Liver (tissue), 9 donors: ENCODE results near the gene SELENOI. TPM values are rescaled to one million over a fixed set of nuclear protein-coding genes. Genes with fewer than 3 reads are reported as not detected.

Experiments
- DNase-seq: peaks from one replicate; pipeline ENCODE4 v3.0.0-alpha.2; 2017; ENCODE audit warnings: low spot score
- H3K27ac ChIP-seq, 2 donors: one replicate each; pipeline ENCODE4 v1.7.0; 2013; ENCODE audit warnings: inconsistent platforms in 2 of 2, low read length in 2 of 2, control low read depth in 1 of 2, low read depth in 1 of 2, mild to moderate bottlenecking in 1 of 2
- H3K27me3 ChIP-seq, 4 donors: one replicate each; pipeline versions ENCODE4 v1.6.1 to v1.7.0; 2013; ENCODE audit warnings: low read length in 3 of 4, inconsistent platforms in 1 of 4, mild to moderate bottlenecking in 1 of 4, moderate library complexity in 1 of 4; ENCODE audit not compliant: control insufficient read depth in 4 of 4, insufficient read depth in 4 of 4
- H3K36me3 ChIP-seq, 4 donors: one replicate each; pipeline versions ENCODE4 v1.6.1 to v1.7.0; 2013; ENCODE audit warnings: low read length in 3 of 4, mild to moderate bottlenecking in 3 of 4, low read depth in 1 of 4, moderate library complexity in 1 of 4; ENCODE audit not compliant: control insufficient read depth in 4 of 4, insufficient read depth in 3 of 4
- H3K4me1 ChIP-seq, 4 donors: one replicate each; pipeline versions ENCODE4 v1.6.1 to v1.7.0; 2013; ENCODE audit warnings: low read length in 3 of 4, mild to moderate bottlenecking in 3 of 4, moderate library complexity in 1 of 4; ENCODE audit not compliant: control insufficient read depth in 4 of 4, insufficient read depth in 4 of 4
- H3K4me3 ChIP-seq, 3 donors: one replicate each; pipeline versions ENCODE4 v1.6.1 to v1.7.0; 2013; ENCODE audit warnings: low read length in 3 of 3, control low read depth in 1 of 3, low read depth in 1 of 3, mild to moderate bottlenecking in 1 of 3
- H3K9ac ChIP-seq, 2 donors: one replicate each; pipeline ENCODE4 v1.7.0; 2013; ENCODE audit warnings: low read length in 2 of 2, mild to moderate bottlenecking in 2 of 2, moderate library complexity in 2 of 2, control low read depth in 1 of 2, low read depth in 1 of 2
- H3K9me3 ChIP-seq, 4 donors: one replicate each; pipeline versions ENCODE4 v1.6.1 to v1.7.0; 2013; ENCODE audit warnings: low read length in 3 of 4; ENCODE audit not compliant: control insufficient read depth in 4 of 4
- ATF3 ChIP-seq: IDR thresholded peaks from 2 replicates; pipeline ENCODE4 v1.6.1; 2016; ENCODE audit warnings: antibody characterized with exemption
- EGR1 ChIP-seq, 2 donors: IDR thresholded peaks; 2 replicates each; pipeline ENCODE4 v1.6.1; 2016 to 2018; ENCODE audit warnings: antibody characterized with exemption in 2 of 2, low read depth in 2 of 2
- FOXA2 ChIP-seq: IDR thresholded peaks from 2 replicates; pipeline ENCODE4 v1.6.1; 2016; ENCODE audit warnings: antibody characterized with exemption
- GABPA ChIP-seq, 2 donors: IDR thresholded peaks in 1 of 2; conservative IDR thresholded peaks in 1 of 2; 2 replicates each; pipeline ENCODE4 v1.6.1; 2016; ENCODE audit warnings: antibody characterized with exemption in 2 of 2, mild to moderate bottlenecking in 1 of 2, moderate library complexity in 1 of 2
- HNF4A ChIP-seq, 2 donors: conservative IDR thresholded peaks; 2 replicates each; pipeline ENCODE4 v1.6.1; 2016; ENCODE audit warnings: antibody characterized with exemption in 2 of 2, mild to moderate bottlenecking in 2 of 2
- HNF4G ChIP-seq: IDR thresholded peaks from 2 replicates; pipeline ENCODE4 v1.6.1; 2016; ENCODE audit warnings: antibody characterized with exemption
- JUND ChIP-seq, 2 donors: IDR thresholded peaks; 2 replicates each; pipeline ENCODE4 v1.6.1; 2016; ENCODE audit warnings: antibody characterized with exemption in 2 of 2
- MAX ChIP-seq: IDR thresholded peaks from 2 replicates; pipeline ENCODE4 v1.6.1; 2016; ENCODE audit warnings: antibody characterized with exemption
- NR2F2 ChIP-seq: IDR thresholded peaks from 2 replicates; pipeline ENCODE4 v1.6.1; 2016; ENCODE audit warnings: antibody characterized with exemption
- RAD21 ChIP-seq, 2 donors: IDR thresholded peaks; 2 replicates each; pipeline ENCODE4 v1.6.1; 2016; ENCODE audit warnings: antibody characterized with exemption in 2 of 2, mild to moderate bottlenecking in 2 of 2
- RXRA ChIP-seq, 2 donors: IDR thresholded peaks; 2 replicates each; pipeline ENCODE4 v1.6.1; 2017 to 2018; ENCODE audit warnings: antibody characterized with exemption in 2 of 2, mild to moderate bottlenecking in 1 of 2
- SP1 ChIP-seq: IDR thresholded peaks from 2 replicates; pipeline ENCODE4 v1.6.1; 2018; ENCODE audit warnings: antibody characterized with exemption, mild to moderate bottlenecking
- TAF1 ChIP-seq: conservative IDR thresholded peaks from 2 replicates; pipeline ENCODE4 v1.6.1; 2016; ENCODE audit warnings: antibody characterized with exemption, mild to moderate bottlenecking
- YY1 ChIP-seq: IDR thresholded peaks from 2 replicates; pipeline ENCODE4 v1.6.1; 2016; ENCODE audit warnings: antibody characterized with exemption, mild to moderate bottlenecking
- ZBTB33 ChIP-seq: IDR thresholded peaks from 2 replicates; pipeline ENCODE4 v1.6.1; 2016; ENCODE audit warnings: antibody characterized with exemption
- WGBS: extraction: QIAGEN DNeasy Blood & Tissue Kit; methylation state at CpG from one replicate; pipeline ENCODE4 v1.1.7; 2013; 5-methylcytosine and 5-hydroxymethylcytosine counted together
- polyA plus RNA-seq, 2 donors: library from polyadenylated mRNA; stranded (reverse) in 1 of 2; unstranded in 1 of 2; fragments of 200-250 nt in 1 of 2; fragments of >200 nt in 1 of 2; fragmentation: Nextera tagmentation in 1 of 2; extraction: Ambion mirVana in 1 of 2; gene quantifications; one replicate each; pipeline versions ENCODE4 v1.2.1 to v1.2.3, GENCODE V29; 2013 to 2015
- total RNA-seq, 2 donors: library from RNA; depleted of rRNA; stranded (reverse); fragments of >200 nt; gene quantifications; one replicate each; pipeline ENCODE4 v1.2.3, GENCODE V29; 2014
- donor health status: healthy.
- donor health status: healthy.
- donor health status: healthy.
- donor health status: healthy.
- donor health status: healthy.

Gene SELENOI
- total and polyA plus RNA-seq, 4 donors, result 6.2 to 55.9 (median 17.5) TPM

- H3K27ac ChIP-seq, result no peak overlapping the region
- H3K4me3 ChIP-seq, result no peak overlapping the region
- no peak overlapping the region for H3K9ac ChIP-seq
- H3K9me3 ChIP-seq, result no peaks in the 10 kb centered on the region
- 90% methylated on average over 3 of the region's 3 CpGs for WGBS
- no peak for DNase-seq
- no peaks in the 10 kb centered on the region for H3K27me3 ChIP-seq
- no peaks in the 10 kb centered on the region for H3K4me1 ChIP-seq
- H3K36me3 ChIP-seq, result peaks cover 0 to 34% (median 10%) of the 10 kb centered on the region in 4 donors
- TF ChIP-seq RAD21 (IDR thresholded peaks at IDR 0.05) (no peak), JUND (IDR thresholded peaks at IDR 0.05) (no peak)
Observed at GRCh38 chr2:26382564-26382963, 36.6 kb downstream of the SELENOI start.

GRCh38 chr2:26384183-26384582, 38.2 kb downstream of the SELENOI start:
- Histone ChIP-seq H3K27me3 (no peaks in the 10 kb centered on the region), H3K4me1 (no peaks in the 10 kb centered on the region), H3K36me3 (peaks cover 0 to 30% (median 17%) of the 10 kb centered on the region in 4 donors), H3K27ac (no peak overlapping the region), H3K9ac (no peak overlapping the region), H3K4me3 (no peak overlapping the region), H3K9me3 (no peaks in the 10 kb centered on the region)
- DNase-seq, result no peak
- WGBS, result 96% methylated on average over 9 of the region's 9 CpGs
- TF ChIP-seq RXRA (IDR thresholded peaks at IDR 0.05) (no peak), TAF1 (no peak), MAX (no peak), FOXA2 (no peak), SP1 (no peak), ZBTB33 (no peak), ATF3 (no peak), YY1 (no peak), HNF4G (no peak), NR2F2 (no peak)

- Histone ChIP-seq H3K4me1 (no peaks in the 10 kb centered on the region), H3K4me3 (no peak overlapping the region), H3K9me3 (no peaks in the 10 kb centered on the region), H3K9ac (no peak overlapping the region), H3K36me3 (peaks cover 0 to 31% (median 21%) of the 10 kb centered on the region in 4 donors), H3K27me3 (no peaks in the 10 kb centered on the region), H3K27ac (no peak overlapping the region)
- no peak for DNase-seq
- TF ChIP-seq GABPA (IDR thresholded peaks at IDR 0.05 in 1 of 2, conservative IDR thresholded peaks at IDR 0.05 in 1 of 2) (no peak), EGR1 (IDR thresholded peaks at IDR 0.05; ENCODE audit: low read depth in 2 of 2) (no peak), HNF4A (conservative IDR thresholded peaks at IDR 0.05) (no peak)
Observed at GRCh38 chr2:26384597-26384996, 38.7 kb downstream of the SELENOI start.
